HG02943 (cell line): ENCODE results near the gene BIN1.

Source experiments
- ATAC-seq: cut with Tn5 transposase; IDR thresholded peaks from one replicate; pipeline ENCODE4 v1.9.1; 2021; ENCODE audit warnings: mild to moderate bottlenecking, low read depth, moderate library complexity; ENCODE audit not compliant: unreplicated experiment

Gene BIN1

GRCh38 chr2:127105656-127106456 is 1.1 kb downstream of the BIN1 start:
- ATAC-seq, result no peak

- ATAC-seq, result no peak
Observed at GRCh38 chr2:127104881-127105655, 1.9 kb downstream of the BIN1 start.

GRCh38 chr2:127104166-127104660 is 2.7 kb downstream of the BIN1 start:
- no peak for ATAC-seq

GRCh38 chr2:127103243-127104165 is 3.5 kb downstream of the BIN1 start:
- no peak for ATAC-seq

GRCh38 chr2:127102521-127103242 is 4.3 kb downstream of the BIN1 start:
- no peak for ATAC-seq

- ATAC-seq, result no peak
Observed at GRCh38 chr2:127101756-127102477, 5.0 kb downstream of the BIN1 start.

GRCh38 chr2:127101048-127101611 is 5.8 kb downstream of the BIN1 start:
- no peak for ATAC-seq

GRCh38 chr2:127100251-127101047 is 6.5 kb downstream of the BIN1 start:
- ATAC-seq, result no peak

GRCh38 chr2:127098711-127099110 is 8.2 kb downstream of the BIN1 start:
- ATAC-seq, result no peak

- ATAC-seq, result no peak
Observed at GRCh38 chr2:127097841-127098651, 8.9 kb downstream of the BIN1 start.

- ATAC-seq, result no peak
Observed at GRCh38 chr2:127097471-127097765, 9.5 kb downstream of the BIN1 start.

- no peak for ATAC-seq
Observed at GRCh38 chr2:127096718-127097470, 10.1 kb downstream of the BIN1 start.

GRCh38 chr2:127096280-127096679 is 10.7 kb downstream of the BIN1 start:
- ATAC-seq, result no peak

- no peak for ATAC-seq
Observed at GRCh38 chr2:127095784-127096183, 11.2 kb downstream of the BIN1 start.

GRCh38 chr2:127095367-127095641 is 11.7 kb downstream of the BIN1 start:
- no peak for ATAC-seq

GRCh38 chr2:127094509-127095366 is 12.2 kb downstream of the BIN1 start:
- ATAC-seq, result no peak
